ENCODE data around the gene NAALADL2.

- TF ChIP-seq CTCF (IDR thresholded peaks at IDR 0.05) (no peak), EP300 (IDR thresholded peaks at IDR 0.05) (no peak), POLR2AphosphoS5 (IDR thresholded peaks at IDR 0.05) (no peak), POLR2A (IDR thresholded peaks at IDR 0.05; ENCODE audit: low read depth) (no peak)
These were observed 270.4 kb downstream of the NAALADL2 start for GRCh38 chr3:175129571-175129970.
